ENCODE results near the gene TMEM151B.

- TF ChIP-seq, protein P1, sequence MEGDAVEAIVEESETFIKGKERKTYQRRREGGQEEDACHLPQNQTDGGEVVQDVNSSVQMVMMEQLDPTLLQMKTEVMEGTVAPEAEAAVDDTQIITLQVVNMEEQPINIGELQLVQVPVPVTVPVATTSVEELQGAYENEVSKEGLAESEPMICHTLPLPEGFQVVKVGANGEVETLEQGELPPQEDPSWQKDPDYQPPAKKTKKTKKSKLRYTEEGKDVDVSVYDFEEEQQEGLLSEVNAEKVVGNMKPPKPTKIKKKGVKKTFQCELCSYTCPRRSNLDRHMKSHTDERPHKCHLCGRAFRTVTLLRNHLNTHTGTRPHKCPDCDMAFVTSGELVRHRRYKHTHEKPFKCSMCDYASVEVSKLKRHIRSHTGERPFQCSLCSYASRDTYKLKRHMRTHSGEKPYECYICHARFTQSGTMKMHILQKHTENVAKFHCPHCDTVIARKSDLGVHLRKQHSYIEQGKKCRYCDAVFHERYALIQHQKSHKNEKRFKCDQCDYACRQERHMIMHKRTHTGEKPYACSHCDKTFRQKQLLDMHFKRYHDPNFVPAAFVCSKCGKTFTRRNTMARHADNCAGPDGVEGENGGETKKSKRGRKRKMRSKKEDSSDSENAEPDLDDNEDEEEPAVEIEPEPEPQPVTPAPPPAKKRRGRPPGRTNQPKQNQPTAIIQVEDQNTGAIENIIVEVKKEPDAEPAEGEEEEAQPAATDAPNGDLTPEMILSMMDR (conservative IDR thresholded peaks at IDR 0.05; ENCODE audit: low read depth, low read length): peak; percentile 62
- no peak for TF ChIP-seq EZH2 (IDR thresholded peaks at IDR 0.05; ENCODE audit: low read length, unreplicated experiment)
These were observed 13.1 kb upstream of the TMEM151B start, which contains the start of gene SLC35B2 for GRCh38 chr6:44257025-44257752.

Measured in PC-3 (cell line).